NCI-H1930 (cell line): ENCODE data around the gene PTPRM.

Source experiments
- DNase-seq, 2 experiments: peaks; one replicate each; lab custom pipeline; 2025; lab: John Stamatoyannopoulos, UW

Gene PTPRM

DNA sequence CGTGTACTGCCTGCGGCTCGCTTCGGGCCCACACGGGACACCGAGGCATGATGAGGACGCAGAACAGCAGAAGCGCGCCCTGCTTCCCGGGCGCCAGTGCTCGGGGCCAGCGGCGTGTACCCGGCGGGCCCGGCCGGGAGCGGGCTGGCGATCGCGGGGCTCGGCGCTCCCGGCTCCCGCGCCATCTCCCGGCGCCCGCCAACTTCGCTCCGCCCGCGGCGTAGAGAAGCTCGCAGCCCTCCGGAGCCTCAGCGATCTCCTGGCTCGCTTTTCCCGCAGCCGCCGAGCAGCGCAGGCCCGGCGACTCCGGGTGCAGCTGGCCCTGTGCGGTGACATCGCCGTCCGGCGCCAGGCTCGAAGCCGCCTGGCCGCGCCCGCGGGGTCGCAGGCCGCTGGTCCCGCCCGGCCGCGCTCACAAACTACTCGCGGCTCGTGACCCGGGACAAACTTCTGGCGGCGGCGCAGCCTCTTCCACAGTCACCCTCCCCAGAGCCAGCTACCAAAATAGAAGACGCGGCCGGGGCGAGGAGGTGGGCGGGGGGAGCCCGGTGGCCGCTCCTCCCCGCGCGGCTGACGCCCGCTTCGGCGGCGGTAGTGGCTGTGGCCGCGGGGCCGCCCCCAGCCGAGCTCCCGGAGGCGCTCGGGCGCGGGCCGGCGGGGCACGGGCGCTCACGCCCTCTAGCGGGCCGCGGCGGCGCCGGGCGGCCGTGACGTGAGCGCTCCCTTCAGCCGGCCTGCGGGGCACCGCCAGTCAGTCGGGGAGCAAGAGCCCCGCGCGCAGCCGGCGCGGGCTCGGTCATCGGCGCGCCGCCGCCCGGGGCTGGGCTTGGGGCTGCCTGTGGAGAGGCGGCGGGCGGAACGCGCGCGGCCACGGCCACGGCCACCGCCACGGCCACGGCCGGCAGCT is at the start of gene PTPRM:
Gene PTPRM (plus strand): TSS at position 750 of the 907 bp plus-strand sequence. CDS start 503 bp downstream, outside the sequence.
- DNase-seq, result peak; percentile 35 to 78

DNA sequence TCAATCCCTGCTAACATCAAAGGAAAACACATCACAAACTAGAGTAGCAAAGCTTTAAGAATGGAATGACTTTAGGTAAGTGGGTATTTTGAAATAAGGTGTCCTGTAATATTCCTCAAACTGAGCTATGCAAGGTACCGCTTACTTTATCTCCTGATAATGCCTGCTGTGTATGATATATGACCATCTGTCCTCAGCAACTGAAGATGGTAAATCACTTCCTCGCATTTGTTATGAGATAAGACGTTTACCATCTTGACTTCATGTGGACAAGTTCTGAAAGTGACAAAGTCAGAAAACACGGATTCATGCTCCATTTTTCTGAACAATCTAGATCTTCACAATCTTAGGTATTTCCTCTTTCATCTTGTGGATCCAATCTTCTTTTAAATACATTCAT is 49.3 kb upstream of the PTPRM start:
- no peak for DNase-seq

DNA sequence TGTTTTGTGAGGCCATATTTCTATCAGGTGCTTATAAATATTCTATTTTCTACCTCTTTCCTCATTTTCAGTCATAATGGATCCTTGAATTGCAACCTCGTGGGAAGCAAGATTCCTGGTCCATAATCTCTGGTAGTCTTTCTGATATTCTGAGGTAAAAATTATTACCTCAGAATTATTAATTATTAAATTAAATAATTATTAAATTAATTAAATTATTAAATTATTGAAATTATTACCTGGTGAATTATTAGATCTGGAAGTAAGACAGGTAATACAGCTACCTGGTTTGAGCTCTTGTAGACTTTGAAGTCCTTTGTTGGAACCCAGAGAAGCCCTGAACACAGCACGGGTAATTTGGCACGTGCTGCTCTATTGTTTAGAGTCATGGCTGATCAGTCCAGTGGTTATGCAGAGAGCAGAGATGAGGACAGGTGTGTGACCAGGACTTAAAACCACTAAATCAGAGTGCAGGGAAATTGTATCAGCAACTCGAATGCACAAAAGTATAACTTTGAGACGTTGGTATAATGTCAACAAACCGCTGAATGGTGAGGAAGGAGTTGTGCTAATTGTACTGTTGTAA is 46.8 kb upstream of the PTPRM start:
- DNase-seq, result no peak

DNA sequence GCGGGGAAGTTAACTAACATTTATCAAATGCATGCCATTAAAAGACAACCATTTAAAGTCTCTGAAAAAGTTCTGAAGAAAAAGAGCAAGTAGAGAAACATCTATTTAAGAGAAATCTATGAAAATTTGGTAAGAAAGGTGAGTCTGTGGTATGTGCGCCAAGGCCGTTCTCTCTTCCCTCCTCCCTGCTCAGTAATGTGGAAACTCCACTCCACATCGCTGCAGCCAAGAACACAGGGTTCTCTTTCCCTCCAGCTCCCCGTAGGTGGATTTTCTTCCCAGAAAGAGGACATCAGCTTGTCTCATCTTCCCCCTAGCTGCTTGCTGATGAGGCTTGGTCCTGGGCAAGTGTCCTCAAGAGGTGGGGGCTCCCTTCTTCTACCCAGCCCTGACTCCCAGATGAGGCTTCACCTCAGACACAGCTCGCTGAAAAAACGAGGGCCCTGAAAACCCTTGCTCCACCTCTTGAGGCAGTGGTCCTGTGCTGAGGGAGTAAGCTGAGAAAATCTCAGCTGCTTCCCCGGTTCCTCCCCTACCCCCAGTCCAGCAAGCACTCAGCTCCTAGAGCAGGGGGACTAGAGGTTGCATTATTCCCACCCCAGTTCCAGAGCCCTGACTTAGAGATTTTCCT is 45.8 kb upstream of the PTPRM start:
- DNase-seq, result no peak

DNA sequence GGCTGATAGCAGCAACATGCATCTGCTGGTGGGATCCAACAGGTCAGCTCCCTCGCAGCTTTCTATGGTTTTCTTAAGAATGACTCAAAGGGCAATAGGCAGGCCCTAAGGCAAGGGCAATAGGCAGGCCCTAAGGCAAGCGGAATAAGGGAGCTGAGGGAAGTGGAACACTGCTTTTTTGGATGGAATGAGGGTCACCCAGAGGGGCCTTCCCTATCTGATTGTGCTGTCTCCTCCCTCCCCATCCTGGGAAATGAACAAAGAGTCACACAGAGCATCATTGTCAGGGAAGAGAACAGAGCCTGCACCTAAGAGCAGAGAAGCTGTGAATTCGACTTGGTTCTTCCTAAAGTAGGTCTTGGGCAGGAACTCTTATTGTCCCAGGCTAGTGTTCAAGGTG is 43.3 kb upstream of the PTPRM start:
- DNase-seq, result no peak

DNA sequence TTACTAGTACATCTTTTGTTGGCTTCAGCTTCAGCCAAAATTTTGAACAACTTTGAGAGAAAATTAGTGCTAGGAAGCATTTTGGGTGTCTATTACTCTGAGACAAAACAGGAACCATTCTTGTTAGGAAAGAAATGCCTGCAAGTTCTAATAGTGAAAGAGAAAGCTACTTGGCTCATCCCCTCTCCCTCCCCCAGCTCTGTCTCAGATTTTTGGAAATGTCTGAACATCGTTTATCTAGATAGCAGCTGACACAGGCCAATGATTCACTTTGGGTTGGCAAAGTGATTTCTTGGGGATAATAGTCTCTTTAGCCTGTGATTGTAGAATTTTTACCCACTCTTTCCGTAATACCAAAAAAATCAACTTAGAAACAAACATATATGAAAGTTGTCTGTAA is 42.3 kb upstream of the PTPRM start:
- DNase-seq, result no peak

DNA sequence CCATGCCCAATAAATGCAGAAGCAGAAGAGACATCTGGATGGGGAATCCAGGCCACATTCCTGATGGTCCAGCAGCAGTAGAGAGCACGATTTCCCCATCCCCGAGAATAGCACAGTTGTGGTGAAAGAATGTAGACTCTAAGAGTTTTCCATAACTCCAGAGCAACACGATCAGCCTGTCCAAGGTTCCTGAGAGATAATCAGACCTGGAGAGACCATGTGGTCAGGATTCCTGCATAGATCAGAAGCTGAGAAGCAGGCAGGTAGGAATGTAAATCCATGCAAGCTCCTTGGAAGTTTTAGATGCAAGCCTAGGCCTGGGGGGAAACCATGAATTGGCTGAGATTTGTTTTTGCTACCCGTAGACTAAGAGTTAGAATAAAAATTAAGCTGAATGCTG is 34.2 kb upstream of the PTPRM start:
- no peak for DNase-seq

DNA sequence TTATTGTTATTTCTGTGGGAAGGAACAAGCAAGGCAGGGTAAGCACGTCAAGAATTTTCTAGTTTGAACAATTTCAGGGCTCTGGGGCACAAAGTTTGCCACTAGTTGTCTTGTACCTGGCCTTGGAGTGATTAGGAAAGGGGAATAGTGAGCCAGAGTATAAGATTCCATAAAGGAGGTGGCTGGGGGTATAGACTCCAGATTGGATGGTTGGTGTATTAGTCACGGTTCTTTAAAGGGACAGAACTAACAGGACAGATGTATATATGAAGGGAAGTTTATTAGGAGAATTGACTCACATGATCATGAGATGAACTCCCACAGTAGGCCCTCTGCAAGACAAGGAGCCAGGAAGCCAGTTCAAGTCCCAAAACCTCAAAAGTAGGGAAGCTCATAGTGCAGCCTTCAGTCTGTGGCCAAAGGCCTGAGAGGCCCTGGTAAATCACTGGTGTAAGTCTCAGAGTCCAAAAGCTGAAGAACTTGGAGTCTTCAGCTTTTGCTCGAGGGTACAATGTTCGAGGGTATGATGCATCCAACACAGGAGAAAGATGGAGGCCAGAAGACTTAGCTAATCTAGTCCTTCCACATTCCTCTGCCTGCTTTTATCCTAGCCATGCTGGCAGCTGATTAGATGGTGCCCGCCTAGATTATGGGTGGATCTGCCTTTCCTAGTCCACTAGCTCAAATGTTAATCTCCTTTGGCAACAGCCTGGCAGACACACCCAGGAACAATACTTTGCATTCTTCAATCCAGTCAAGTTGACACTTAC is 31.5 kb upstream of the PTPRM start:
- no peak for DNase-seq

DNA sequence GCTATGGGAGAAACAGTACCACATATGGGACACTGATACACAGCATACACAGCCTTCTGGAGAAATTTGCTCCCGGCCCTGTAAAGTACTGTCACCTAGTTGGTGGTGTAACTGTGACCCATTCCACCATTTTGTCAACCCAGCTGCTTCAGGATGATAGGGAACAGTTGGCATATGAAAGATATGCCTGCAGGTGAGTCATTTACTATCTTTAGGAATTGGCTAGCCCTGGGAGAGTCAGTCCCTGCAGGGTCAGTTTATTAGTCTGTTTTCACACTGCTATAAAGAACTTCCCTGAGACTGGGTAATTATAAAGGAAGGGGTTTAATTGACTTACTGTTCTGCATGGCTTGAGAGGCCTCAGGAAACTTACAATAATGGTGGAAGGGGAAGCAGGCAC is 30.0 kb upstream of the PTPRM start:
- DNase-seq, result no peak

DNA sequence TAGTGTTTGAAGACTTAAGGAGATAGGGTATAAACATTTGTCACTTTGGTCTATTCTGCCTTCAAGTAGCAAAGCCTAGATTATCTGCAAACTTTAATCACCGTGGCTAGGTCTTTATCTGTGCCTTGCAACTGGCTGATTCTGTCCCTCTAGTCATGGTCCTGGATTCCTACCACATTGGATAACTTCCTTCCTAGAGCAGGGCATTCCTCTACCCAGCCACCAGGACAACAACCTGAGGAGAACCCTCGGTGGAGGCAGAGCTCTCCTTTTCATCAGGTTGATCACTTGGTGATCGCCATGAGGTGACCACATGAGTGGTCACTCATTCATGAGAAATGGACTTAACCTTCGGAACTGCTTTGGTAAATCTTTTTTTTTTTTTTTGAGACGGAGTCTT is 25.3 kb upstream of the PTPRM start:
- DNase-seq, result no peak

DNA sequence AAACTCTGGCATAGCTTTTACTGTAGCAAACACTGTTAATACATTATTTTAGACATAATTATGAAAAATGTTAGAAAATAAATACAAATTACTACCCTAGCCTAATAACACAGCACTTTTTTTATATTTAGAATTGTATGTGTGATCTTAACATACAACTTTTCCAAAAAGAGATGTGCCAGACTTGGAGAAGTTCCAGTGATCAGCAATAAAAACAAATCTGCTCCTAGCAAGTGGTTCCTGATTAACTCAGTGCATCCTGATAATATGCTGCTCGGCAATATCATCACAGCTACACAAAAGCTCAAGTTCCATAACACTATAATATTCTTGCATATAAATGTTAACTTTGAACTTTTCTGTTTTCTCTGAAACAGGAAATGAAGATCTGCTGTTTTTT is 22.4 kb upstream of the PTPRM start:
- DNase-seq, result no peak

DNA sequence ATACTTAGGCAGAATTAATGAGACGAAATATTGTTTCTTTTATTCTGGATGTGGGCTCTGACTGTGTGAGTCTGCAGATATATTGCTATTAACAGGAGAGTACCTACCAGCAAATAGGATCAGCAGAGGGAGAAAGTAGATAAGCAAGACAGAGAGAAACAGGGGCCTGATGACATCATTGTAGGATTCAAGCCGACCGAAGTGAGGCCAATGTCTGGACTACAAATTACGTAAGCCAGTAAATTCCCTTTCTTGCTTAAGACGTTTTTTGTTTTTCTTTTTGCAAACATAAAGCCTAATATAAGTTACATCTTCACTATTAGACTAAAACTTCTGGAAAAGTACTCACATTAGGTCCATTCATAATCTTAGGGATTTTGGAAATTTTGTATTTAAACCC is 21.4 kb upstream of the PTPRM start:
- DNase-seq, result no peak

DNA sequence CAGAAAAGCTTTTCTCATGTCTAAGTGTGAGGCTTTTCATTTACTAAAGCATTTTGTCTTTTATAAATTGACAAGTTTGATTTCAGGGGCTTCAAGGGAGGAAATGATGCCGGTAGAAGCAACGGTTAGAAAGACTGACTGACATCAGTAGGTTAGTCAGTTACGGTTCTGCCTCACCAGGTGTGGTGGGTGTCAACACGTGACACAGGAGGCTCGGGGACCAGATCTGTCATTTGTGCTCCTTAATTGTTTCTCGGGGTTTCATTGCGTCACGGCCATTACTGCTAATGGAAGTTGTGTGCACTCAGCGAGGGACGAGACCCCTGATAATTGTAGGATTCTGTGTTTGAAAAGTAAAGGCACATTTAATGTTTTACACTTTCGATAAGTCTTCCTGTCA is 18.9 kb upstream of the PTPRM start:
- no peak for DNase-seq

DNA sequence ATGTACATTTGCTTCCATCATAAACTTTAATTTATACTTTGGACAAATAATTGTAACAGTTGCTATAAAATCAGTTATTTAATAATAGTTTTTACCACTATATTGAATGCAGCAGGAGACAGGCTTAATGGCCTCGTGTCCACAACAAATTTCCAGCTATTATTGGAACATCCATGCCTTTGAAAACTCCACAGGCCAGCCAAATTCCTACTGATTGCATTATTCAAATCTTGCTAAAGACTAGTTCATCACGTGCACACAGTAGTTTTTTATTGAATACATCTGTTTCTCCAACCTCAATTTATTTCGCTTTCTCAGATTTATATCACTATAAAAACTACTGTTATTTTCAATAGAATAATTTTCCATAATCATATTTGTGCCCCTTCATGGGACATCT is 18.4 kb upstream of the PTPRM start:
- no peak for DNase-seq

DNA sequence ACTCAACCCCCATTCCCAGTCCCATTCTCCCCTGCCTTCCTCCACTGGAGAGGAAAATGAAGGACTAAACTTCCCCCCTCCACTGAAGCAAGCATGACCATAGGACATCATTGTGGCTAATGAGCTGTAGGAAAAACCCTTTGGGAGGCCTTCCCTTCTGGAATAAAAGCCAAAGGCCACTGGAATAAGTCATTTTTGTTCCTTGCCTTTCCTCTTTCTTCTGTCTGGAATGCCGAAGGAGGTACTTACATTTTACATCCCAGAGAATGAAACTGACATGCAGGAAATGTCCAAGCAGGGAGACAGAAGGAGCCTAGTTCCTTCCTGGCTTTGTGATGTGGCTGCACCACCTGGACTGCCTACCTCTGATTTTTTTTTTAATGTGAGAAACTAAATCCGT is 9.1 kb upstream of the PTPRM start:
- DNase-seq, result no peak

DNA sequence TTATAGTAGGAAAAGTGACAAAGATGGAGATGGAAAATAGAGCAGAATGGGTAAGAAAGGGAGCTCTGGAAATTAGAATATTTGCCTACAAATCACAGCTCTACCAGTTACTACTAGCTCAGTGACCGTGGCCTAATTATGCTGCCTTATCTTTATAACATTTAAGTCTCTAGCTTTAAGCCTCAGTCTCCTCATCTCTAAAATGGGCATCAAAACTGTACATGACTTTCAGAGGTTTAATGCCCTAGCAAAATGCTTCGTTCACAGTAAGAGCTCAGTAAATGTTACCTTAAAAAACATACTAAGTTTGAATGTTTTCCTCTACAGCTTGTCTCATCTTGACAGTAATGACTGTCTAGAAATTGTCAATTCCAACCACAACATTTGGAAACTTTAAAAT is 8.3 kb upstream of the PTPRM start:
- no peak for DNase-seq

DNA sequence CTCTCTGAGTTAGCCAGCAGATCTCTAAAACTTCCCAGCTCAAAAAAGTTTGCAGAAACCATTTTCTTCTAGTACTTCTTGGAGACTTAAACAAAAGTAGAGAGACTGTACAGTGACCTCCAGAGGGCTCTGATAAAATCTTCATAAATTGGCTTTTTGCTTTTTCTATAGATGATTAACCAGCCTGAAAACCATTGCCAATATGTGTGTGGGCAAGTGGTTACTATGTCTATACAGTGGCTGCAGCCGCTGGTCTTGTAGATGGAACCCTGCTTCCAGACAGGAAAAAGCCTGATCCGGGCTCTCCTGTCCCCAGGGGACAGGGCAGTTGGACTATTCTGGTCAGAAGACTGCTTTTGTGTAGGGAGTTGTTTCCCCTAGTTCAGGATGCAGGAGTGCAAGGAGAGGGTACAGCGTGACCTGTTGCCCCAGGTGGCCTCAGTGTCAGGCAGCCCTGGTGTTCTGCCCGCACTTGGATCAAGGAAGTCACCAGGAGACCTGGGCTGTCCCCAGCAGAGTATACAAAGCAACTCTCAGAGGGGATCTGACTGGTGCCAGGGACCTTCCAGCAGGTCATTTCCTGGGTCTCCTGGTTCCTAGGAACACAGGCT is 7.3 kb upstream of the PTPRM start:
- no peak for DNase-seq

DNA sequence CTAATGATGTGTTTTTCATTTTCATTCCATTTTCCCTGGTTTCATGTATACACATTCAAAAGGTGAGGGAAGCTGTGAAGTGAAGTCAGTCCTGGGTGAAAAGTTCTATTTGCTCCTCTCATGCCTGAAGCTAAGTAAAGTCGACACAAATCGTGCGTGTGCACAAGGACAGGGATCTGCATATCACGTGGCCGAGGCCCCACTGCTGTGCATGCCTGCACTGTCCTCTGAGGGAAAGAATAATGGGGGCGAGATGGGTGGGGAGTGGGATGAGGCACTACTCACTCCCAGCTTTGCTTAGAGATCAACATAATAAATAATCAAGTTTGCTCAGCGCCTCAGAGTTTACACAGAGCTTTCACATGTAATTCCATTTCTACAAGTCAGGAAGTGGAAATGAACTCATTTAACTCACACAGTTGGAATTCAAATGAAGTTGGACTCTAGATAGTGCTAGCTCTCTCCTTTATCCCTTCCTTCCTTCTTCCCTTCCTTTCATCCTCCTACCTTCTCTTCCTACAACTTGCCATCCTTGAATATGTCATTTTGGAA is 5.1 kb upstream of the PTPRM start:
- DNase-seq, result no peak

DNA sequence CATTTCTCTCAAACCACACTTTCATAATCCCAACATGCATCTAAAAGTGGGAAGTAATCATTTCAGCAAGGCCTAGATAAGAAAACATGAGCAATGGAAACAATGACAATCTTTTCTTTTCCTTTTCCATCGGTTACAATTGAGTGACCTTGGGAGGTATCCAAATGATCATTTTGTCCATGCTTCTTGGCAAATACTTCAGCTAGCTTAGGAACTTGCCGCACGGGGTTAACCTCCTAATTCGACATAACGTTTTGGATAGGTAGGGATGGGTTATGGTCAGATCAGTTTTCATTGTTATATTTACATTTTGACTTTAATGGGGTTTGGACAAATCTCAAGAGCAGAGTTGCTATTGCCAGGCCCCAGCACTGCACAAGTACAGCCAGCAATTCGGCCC is 4.6 kb upstream of the PTPRM start:
- no peak for DNase-seq

DNA sequence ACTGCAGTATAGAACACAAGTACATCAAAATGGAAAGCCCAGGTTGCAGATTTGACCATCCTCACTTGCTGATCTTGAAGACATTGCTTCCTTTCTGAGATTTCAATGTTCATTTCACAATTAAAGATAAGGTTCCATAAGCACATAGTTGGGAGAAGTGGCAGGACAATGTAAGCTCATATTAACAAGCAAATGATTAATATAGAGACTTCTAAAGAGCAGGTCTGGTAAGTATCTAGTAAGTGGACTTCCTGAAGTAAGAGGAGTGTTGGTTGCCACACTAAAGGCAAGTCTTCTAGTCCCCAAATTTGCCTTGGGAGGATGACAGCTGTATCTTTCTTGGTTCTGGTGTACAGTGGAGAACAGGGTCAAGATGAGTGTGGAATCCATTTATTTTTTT is 1.4 kb upstream of the PTPRM start:
- DNase-seq, result no peak

DNA sequence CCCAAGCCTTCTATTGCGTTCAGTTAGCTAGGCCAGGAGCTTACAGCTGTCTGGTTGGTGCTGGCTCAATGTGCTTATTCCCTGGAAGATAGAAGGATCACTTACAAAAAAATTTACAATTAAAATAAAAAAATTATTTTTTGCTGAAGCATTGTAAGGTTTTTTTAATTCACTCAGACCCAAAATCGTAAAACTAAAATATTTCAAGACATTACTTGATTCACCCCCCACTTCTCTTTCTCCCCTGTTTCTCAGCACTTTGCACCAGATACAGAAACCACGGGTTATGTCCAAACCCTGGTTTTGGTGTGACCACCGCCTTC is 911 bp upstream of the PTPRM start:
- no peak for DNase-seq
